Ectodermal cell (in vitro differentiated cells): ENCODE results near the gene CCKAR.
"Not testable (repeated sequence)": the region's sequence is repeated elsewhere in the genome, so short reads cannot be mapped to it uniquely, and the experiment has no call there.

Experiments
- H3K27ac ChIP-seq: 2 replicates; pipeline ENCODE4 v1.7.0; 2013; ENCODE audit warnings: mild to moderate bottlenecking, low read depth, low read length; ENCODE audit not compliant: insufficient read depth, poor library complexity, severe bottlenecking
- H3K27me3 ChIP-seq: 2 replicates; pipeline ENCODE4 v1.7.0; 2013; ENCODE audit warnings: mild to moderate bottlenecking, low read length; ENCODE audit not compliant: insufficient read depth, control insufficient read depth, poor library complexity, severe bottlenecking
- H3K36me3 ChIP-seq: one replicate; pipeline ENCODE4 v1.7.0; 2013; ENCODE audit warnings: low read length; ENCODE audit not compliant: control insufficient read depth, insufficient read depth
- H3K4me1 ChIP-seq: one replicate; pipeline ENCODE4 v1.7.0; 2013; ENCODE audit warnings: low read length; ENCODE audit not compliant: control insufficient read depth, insufficient read depth
- H3K4me3 ChIP-seq: 2 replicates; pipeline ENCODE4 v1.7.0; 2013; ENCODE audit warnings: low read depth, low read length, control low read depth; ENCODE audit not compliant: insufficient read depth
- H3K9me3 ChIP-seq: 2 replicates; pipeline ENCODE4 v1.7.0; 2013; ENCODE audit warnings: mild to moderate bottlenecking, low read length, moderate library complexity; ENCODE audit not compliant: control insufficient read depth
- WGBS, 2 experiments: methylation state at CpG; one replicate each; pipeline ENCODE4 v1.1.7; 2013; ENCODE audit warnings: missing lambda C conversion rate in 2 of 2; 5-methylcytosine and 5-hydroxymethylcytosine counted together

CCKAR gene

GRCh38 chr4:26520728-26521450 lies 30.6 kb upstream of the CCKAR start:
- Histone ChIP-seq H3K27ac (no peak overlapping the region), H3K4me3 (no peak overlapping the region), H3K4me1 (no peaks in the 10 kb centered on the region), H3K27me3 (no peaks in the 10 kb centered on the region), H3K36me3 (no peaks in the 10 kb centered on the region), H3K9me3 (no peaks in the 10 kb centered on the region)
- WGBS, 2 experiments, result 92 to 97% methylated on average over 7 of the region's 7 CpGs

GRCh38 chr4:26515936-26516335 lies 25.7 kb upstream of the CCKAR start:
- no peak overlapping the region for H3K27ac ChIP-seq
- no peaks in the 10 kb centered on the region for H3K9me3 ChIP-seq
- H3K4me1 ChIP-seq, result no peaks in the 10 kb centered on the region
- WGBS, 2 experiments, result 87 to 93% methylated on average over 2 of the region's 2 CpGs
- H3K27me3 ChIP-seq, result no peaks in the 10 kb centered on the region
- H3K36me3 ChIP-seq, result no peaks in the 10 kb centered on the region
- H3K4me3 ChIP-seq, result no peak overlapping the region

GRCh38 chr4:26510334-26510964 lies 20.2 kb upstream of the CCKAR start:
- no peaks in the 10 kb centered on the region for H3K27me3 ChIP-seq
- H3K4me1 ChIP-seq, result peaks cover 5% of the 10 kb centered on the region
- no peaks in the 10 kb centered on the region for H3K36me3 ChIP-seq
- no peak overlapping the region for H3K27ac ChIP-seq
- WGBS, 2 experiments, result 52 to 57% methylated on average over 3 to 4 of the region's 4 CpGs
- no peaks in the 10 kb centered on the region for H3K9me3 ChIP-seq
- no peak overlapping the region for H3K4me3 ChIP-seq

GRCh38 chr4:26509681-26510333 lies 19.5 kb upstream of the CCKAR start:
- H3K27me3 ChIP-seq, result no peaks in the 10 kb centered on the region
- WGBS, 2 experiments, result 58 to 60% methylated on average over 8 of the region's 8 CpGs
- H3K36me3 ChIP-seq, result no peaks in the 10 kb centered on the region
- peaks cover 5% of the 10 kb centered on the region for H3K4me1 ChIP-seq
- H3K27ac ChIP-seq, result no peak overlapping the region
- H3K4me3 ChIP-seq, result no peak overlapping the region
- H3K9me3 ChIP-seq, result no peaks in the 10 kb centered on the region

GRCh38 chr4:26507286-26507685 lies 17.0 kb upstream of the CCKAR start:
- Histone ChIP-seq H3K27ac (no peak overlapping the region), H3K27me3 (no peaks in the 10 kb centered on the region), H3K9me3 (no peaks in the 10 kb centered on the region), H3K36me3 (no peaks in the 10 kb centered on the region), H3K4me3 (no peak overlapping the region), H3K4me1 (peaks cover 5% of the 10 kb centered on the region)
- WGBS, 2 experiments, result 93 to 94% methylated on average over 4 of the region's 4 CpGs

GRCh38 chr4:26503844-26504243 lies 13.6 kb upstream of the CCKAR start:
- Histone ChIP-seq H3K27me3 (no peaks in the 10 kb centered on the region), H3K27ac (no peak overlapping the region), H3K4me1 (no peaks in the 10 kb centered on the region), H3K4me3 (no peak overlapping the region), H3K9me3 (no peaks in the 10 kb centered on the region), H3K36me3 (no peaks in the 10 kb centered on the region)
- WGBS, 2 experiments, result 82 to 84% methylated on average over 4 of the region's 4 CpGs

GRCh38 chr4:26503427-26503826 lies 13.1 kb upstream of the CCKAR start:
- Histone ChIP-seq H3K36me3 (no peaks in the 10 kb centered on the region), H3K4me1 (no peaks in the 10 kb centered on the region), H3K27ac (no peak overlapping the region), H3K27me3 (no peaks in the 10 kb centered on the region), H3K9me3 (no peaks in the 10 kb centered on the region), H3K4me3 (no peak overlapping the region)
- 92 to 93% methylated on average over 5 of the region's 5 CpGs for WGBS, 2 experiments

- WGBS, 2 experiments, result 93 to 94% methylated on average over 9 of the region's 9 CpGs
- H3K4me1 ChIP-seq, H3K9me3 ChIP-seq, H3K27ac ChIP-seq, H3K4me3 ChIP-seq, H3K36me3 ChIP-seq, H3K27me3 ChIP-seq: not testable (repeated sequence)
Measured at GRCh38 chr4:26500565-26500999, 10.3 kb upstream of the CCKAR start.

GRCh38 chr4:26496207-26496783 lies 6.0 kb upstream of the CCKAR start:
- H3K36me3 ChIP-seq, result no peaks in the 10 kb centered on the region
- no peak overlapping the region for H3K27ac ChIP-seq
- 90 to 92% methylated on average over 8 of the region's 8 CpGs for WGBS, 2 experiments
- H3K4me3 ChIP-seq, result no peak overlapping the region
- no peaks in the 10 kb centered on the region for H3K27me3 ChIP-seq
- H3K9me3 ChIP-seq, result no peaks in the 10 kb centered on the region
- H3K4me1 ChIP-seq, result no peaks in the 10 kb centered on the region

- WGBS, 2 experiments, result 92 to 94% methylated on average over 4 of the region's 4 CpGs
- no peak overlapping the region for H3K4me3 ChIP-seq
- no peaks in the 10 kb centered on the region for H3K9me3 ChIP-seq
- H3K27ac ChIP-seq, result no peak overlapping the region
- H3K4me1 ChIP-seq, result peaks cover 11% of the 10 kb centered on the region
- H3K27me3 ChIP-seq, result no peaks in the 10 kb centered on the region
- H3K36me3 ChIP-seq, result no peaks in the 10 kb centered on the region
Measured at GRCh38 chr4:26493461-26493860, 3.2 kb upstream of the CCKAR start.
